Panc1 (cell line): ENCODE results near the gene MTFMT. TPM values are rescaled to one million over a fixed set of nuclear protein-coding genes. Genes with fewer than 3 reads are reported as not detected.

ENCODE experiments used
- ATAC-seq: fragments of 200-7000 bp; cut with Tn5 transposase; 2 replicates; pipeline ENCODE4 v1.9.1; 2020; ENCODE audit warnings: mild to moderate bottlenecking, moderate library complexity
- BruUV-seq: library from RNA; stranded (reverse); fragments of 400-500 nt; replicated peaks from 2 replicates; lab custom pipeline; 2021; lab: Mats Ljungman, UMichigan
- CTCF ChIA-PET: fragments of 300-600 bp; sonication (Branson Sonifier 250); formaldehyde crosslinking; loops from one replicate; lab custom pipeline; 2022; ENCODE audit warnings: antibody characterized with exemption; lab: Charles Lee
- POLR2A ChIA-PET: fragments of 300-600 bp; sonication (Branson Sonifier 250); formaldehyde crosslinking; loops from one replicate; lab custom pipeline; 2022; ENCODE audit warnings: antibody characterized with exemption; lab: Charles Lee
- DNase-seq: peaks from one replicate; pipeline ENCODE4 v3.0.0-alpha.2; 2010; ENCODE audit warnings: low read depth, low spot score
- H3K27ac ChIP-seq: 2 replicates; pipeline ENCODE4 v1.5.1; 2011; ENCODE audit warnings: mild to moderate bottlenecking, low read length, inconsistent platforms
- H3K27me3 ChIP-seq: fragments of 200-500 bp; sonication (Bioruptor generic); 2 replicates; pipeline ENCODE4 v1.6.0; 2014; ENCODE audit warnings: low read length, inconsistent platforms; ENCODE audit not compliant: control insufficient read depth, insufficient read depth
- H3K36me3 ChIP-seq: fragments of 200-500 bp; sonication (Bioruptor generic); 2 replicates; pipeline ENCODE4 v1.5.1; 2014; ENCODE audit warnings: inconsistent platforms, mild to moderate bottlenecking, low read length, moderate library complexity; ENCODE audit not compliant: control insufficient read depth, insufficient read depth
- H3K4me1 ChIP-seq: 2 replicates; pipeline ENCODE4 v1.5.1; 2011; ENCODE audit warnings: inconsistent platforms, mild to moderate bottlenecking, low read length, moderate library complexity; ENCODE audit not compliant: control insufficient read depth, insufficient read depth
- H3K4me3 ChIP-seq, 2 experiments: 2 replicates each; pipeline ENCODE4 v1.5.1; 2011 to 2012; ENCODE audit warnings: low read depth in 2 of 2, low read length in 2 of 2, mild to moderate bottlenecking in 2 of 2, inconsistent platforms in 1 of 2, moderate library complexity in 1 of 2
- H3K9me3 ChIP-seq: fragments of 200-500 bp; sonication (Bioruptor generic); 2 replicates; pipeline ENCODE4 v1.5.1; 2014; ENCODE audit warnings: low read depth, mild to moderate bottlenecking, inconsistent platforms, low read length, moderate library complexity; ENCODE audit not compliant: control insufficient read depth, insufficient read depth
- POLR2AphosphoS5 ChIP-seq: IDR thresholded peaks from 2 replicates; pipeline ENCODE4 v1.6.1; 2012; ENCODE audit warnings: mild to moderate bottlenecking, low read depth, low read length, moderate library complexity
- SIN3A ChIP-seq: IDR thresholded peaks from 2 replicates; pipeline ENCODE4 v1.6.1; 2012; ENCODE audit warnings: low read depth, mild to moderate bottlenecking, low read length, moderate library complexity, borderline replicate concordance; ENCODE audit not compliant: insufficient read depth
- TCF7L2 ChIP-seq: IDR thresholded peaks from 2 replicates; pipeline ENCODE4 v1.6.1; 2011; ENCODE audit warnings: mild to moderate bottlenecking, low read depth, low read length, inconsistent platforms
- in situ Hi-C: cut with HindIII; loops from 2 replicates; pipeline ENCODE4 v1.10.0; 2016; ENCODE audit warnings: low sequenced_read_pairs, low pct_unique_long_range_greater_than_20kb
- intact Hi-C: fragments of 100-400 bp; cut with micrococcal nuclease; formaldehyde crosslinking; loops from one replicate; pipeline ENCODE4 v1.10.0; 2022; ENCODE audit not compliant: unreplicated experiment
- total RNA-seq: library from RNA; stranded (reverse); gene quantifications from one replicate; pipeline ENCODE4 v1.2.1, GENCODE V29; 2021; ENCODE audit not compliant: unreplicated experiment
- TF ChIP-seq, protein P1 (sequence below): fragments of 450-650 bp; IDR thresholded peaks from 2 replicates; pipeline ENCODE4 v1.5.1; 2017; ENCODE audit warnings: mild to moderate bottlenecking
- TF ChIP-seq, protein P2 (sequence below), 2 experiments: IDR thresholded peaks; 2 replicates each; pipeline ENCODE4 v1.6.1; 2011 to 2012; ENCODE audit warnings: low read depth in 2 of 2, control low read depth in 1 of 2, low read length in 1 of 2, mild to moderate bottlenecking in 1 of 2, moderate library complexity in 1 of 2; ENCODE audit not compliant: insufficient read depth in 1 of 2

Gene MTFMT
- total RNA-seq, 1 experiment from 2014 or later: 19.4 TPM

DNA sequence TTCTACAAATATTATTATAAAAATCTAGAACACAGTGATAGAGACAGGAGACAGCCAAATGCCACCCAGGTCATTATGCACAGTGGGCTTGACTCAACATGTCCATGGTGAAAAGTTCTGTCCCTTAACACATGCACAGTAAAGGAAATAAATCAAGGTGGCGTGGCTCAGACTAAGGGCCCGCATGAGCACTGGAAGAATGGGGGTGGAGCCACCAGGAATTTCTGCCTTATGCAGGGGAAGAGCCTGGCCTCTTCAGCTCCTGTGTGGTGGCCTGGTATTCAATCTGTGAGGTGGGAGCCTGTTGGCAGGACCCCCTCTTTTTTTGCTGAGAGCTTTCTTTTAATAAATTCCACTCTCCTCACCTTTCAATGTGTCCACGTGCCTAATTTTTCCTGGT is 22.6 kb downstream of the MTFMT start:
- H3K4me1 ChIP-seq: no peaks in the 10 kb centered on the region
- in situ Hi-C loops: no loop called here
- TF ChIP-seq, protein P1, sequence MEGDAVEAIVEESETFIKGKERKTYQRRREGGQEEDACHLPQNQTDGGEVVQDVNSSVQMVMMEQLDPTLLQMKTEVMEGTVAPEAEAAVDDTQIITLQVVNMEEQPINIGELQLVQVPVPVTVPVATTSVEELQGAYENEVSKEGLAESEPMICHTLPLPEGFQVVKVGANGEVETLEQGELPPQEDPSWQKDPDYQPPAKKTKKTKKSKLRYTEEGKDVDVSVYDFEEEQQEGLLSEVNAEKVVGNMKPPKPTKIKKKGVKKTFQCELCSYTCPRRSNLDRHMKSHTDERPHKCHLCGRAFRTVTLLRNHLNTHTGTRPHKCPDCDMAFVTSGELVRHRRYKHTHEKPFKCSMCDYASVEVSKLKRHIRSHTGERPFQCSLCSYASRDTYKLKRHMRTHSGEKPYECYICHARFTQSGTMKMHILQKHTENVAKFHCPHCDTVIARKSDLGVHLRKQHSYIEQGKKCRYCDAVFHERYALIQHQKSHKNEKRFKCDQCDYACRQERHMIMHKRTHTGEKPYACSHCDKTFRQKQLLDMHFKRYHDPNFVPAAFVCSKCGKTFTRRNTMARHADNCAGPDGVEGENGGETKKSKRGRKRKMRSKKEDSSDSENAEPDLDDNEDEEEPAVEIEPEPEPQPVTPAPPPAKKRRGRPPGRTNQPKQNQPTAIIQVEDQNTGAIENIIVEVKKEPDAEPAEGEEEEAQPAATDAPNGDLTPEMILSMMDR: no peak
- no peak for TF ChIP-seq POLR2AphosphoS5
- no TSS peak for BruUV-seq
- H3K36me3 ChIP-seq: no peaks in the 10 kb centered on the region
- H3K27me3 ChIP-seq: no peaks in the 10 kb centered on the region
- DNase-seq (no peak), ATAC-seq (no peak)
- H3K4me3 ChIP-seq: no peak overlapping the region
- H3K9me3 ChIP-seq: no peaks in the 10 kb centered on the region
- no peak overlapping the region for H3K27ac ChIP-seq
- intact Hi-C loops: no loop called here
- CTCF ChIA-PET: interaction anchor here (0.6 kb wide), 1 partner anchor 329 kb away, joined by 10 read pairs; no protein-coding TSS in a partner anchor
- POLR2A ChIA-PET: no interaction called here

DNA sequence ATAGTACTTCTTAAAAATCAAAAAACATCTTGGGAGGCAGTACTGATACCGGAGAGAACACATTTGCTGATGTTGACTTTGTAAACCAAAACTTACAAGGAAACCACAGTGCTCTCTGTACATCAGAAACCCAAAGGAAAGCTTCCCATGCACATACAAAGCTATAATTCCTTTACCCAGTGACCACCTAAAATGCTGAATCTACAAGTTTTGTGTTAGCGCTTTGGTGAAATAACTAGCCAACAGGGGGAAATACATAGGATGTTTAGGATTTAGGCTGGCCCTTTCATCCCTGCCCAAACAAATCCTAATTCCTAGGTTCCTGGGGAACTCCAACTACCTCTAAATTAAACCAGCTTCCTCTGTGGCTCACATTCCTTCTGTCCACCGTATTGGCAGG is 24.4 kb downstream of the MTFMT start:
- intact Hi-C loops (no loop called here), in situ Hi-C loops (no loop called here)
- Histone ChIP-seq H3K9me3 (no peaks in the 10 kb centered on the region), H3K4me1 (no peaks in the 10 kb centered on the region), H3K36me3 (no peaks in the 10 kb centered on the region), H3K27me3 (no peaks in the 10 kb centered on the region), H3K4me3 (no peak overlapping the region), H3K27ac (no peak overlapping the region)
- POLR2A ChIA-PET: interaction anchor here (0.5 kb wide), 1 partner anchor 635 kb away, joined by 10 read pairs; no protein-coding TSS in a partner anchor
- no peak for ATAC-seq
- no TSS peak for BruUV-seq
- TF ChIP-seq SIN3A: no peak
- DNase-seq: no peak
- CTCF ChIA-PET: interaction anchor here (0.7 kb wide), 1 partner anchor 10 kb away, joined by 4 read pairs; no protein-coding TSS in a partner anchor

DNA sequence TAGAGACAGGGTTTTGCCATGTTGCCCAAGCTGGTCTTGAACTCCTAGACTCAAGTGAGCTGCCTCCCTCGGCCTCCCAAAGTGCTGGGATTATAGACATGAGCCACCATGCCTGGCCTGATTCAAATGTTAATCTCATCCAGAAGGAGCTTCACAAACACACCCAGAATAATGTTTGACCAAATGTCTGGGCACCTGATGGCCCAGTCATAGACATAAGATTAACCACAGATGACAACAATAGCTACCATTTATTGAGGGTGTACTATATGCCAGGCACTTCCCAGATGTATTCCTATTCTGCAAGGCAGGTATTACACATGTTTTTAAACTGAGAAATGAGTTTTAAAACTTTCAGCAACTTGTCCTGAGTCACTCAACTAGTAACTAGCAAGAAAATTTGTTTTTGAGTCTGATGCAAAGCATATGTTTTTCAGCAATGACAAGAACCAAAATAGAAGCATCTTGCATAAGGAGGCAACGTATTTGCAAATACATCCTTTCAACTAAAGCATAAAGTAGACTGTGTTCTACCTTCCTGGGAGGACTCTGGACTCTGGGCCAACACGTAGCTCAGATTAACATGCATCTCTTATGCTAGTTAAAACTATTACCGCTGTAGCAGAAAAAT is 31.6 kb downstream of the MTFMT start:
- no peak overlapping the region for H3K27ac ChIP-seq
- ChIA-PET CTCF (no interaction called here), POLR2A (no interaction called here)
- H3K4me1 ChIP-seq: no peaks in the 10 kb centered on the region
- no peak for ATAC-seq
- in situ Hi-C loops (no loop called here), intact Hi-C loops (no loop called here)
- BruUV-seq: no TSS peak
- H3K9me3 ChIP-seq: no peaks in the 10 kb centered on the region
- H3K36me3 ChIP-seq: no peaks in the 10 kb centered on the region
- TF ChIP-seq, protein P1: no peak
- no peak for TF ChIP-seq POLR2AphosphoS5
- no peak for TF ChIP-seq TCF7L2
- no peak for TF ChIP-seq SIN3A
- TF ChIP-seq, protein P2, sequence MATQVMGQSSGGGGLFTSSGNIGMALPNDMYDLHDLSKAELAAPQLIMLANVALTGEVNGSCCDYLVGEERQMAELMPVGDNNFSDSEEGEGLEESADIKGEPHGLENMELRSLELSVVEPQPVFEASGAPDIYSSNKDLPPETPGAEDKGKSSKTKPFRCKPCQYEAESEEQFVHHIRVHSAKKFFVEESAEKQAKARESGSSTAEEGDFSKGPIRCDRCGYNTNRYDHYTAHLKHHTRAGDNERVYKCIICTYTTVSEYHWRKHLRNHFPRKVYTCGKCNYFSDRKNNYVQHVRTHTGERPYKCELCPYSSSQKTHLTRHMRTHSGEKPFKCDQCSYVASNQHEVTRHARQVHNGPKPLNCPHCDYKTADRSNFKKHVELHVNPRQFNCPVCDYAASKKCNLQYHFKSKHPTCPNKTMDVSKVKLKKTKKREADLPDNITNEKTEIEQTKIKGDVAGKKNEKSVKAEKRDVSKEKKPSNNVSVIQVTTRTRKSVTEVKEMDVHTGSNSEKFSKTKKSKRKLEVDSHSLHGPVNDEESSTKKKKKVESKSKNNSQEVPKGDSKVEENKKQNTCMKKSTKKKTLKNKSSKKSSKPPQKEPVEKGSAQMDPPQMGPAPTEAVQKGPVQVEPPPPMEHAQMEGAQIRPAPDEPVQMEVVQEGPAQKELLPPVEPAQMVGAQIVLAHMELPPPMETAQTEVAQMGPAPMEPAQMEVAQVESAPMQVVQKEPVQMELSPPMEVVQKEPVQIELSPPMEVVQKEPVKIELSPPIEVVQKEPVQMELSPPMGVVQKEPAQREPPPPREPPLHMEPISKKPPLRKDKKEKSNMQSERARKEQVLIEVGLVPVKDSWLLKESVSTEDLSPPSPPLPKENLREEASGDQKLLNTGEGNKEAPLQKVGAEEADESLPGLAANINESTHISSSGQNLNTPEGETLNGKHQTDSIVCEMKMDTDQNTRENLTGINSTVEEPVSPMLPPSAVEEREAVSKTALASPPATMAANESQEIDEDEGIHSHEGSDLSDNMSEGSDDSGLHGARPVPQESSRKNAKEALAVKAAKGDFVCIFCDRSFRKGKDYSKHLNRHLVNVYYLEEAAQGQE (IDR thresholded peaks at IDR 0.05; ENCODE audit: insufficient read depth in 1 of 2, low read depth in 2 of 2, low read length in 1 of 2): no peak
- no peak overlapping the region for H3K4me3 ChIP-seq
- H3K27me3 ChIP-seq: no peaks in the 10 kb centered on the region
- DNase-seq: no peak
